Spleen (tissue), 11 donors: ENCODE results near the gene MARCHF2. TPM values are rescaled to one million over a fixed set of nuclear protein-coding genes. Genes with fewer than 3 reads are reported as not detected.

ENCODE experiments used
- DNase-seq: peaks from one replicate; pipeline ENCODE4 v3.0.0-alpha.2; 2020
- H3K27ac ChIP-seq, 8 donors: fragments of 200-600 bp; sonication (generic) in 7 of 8; 1 replicate in 4 of 8; 2 replicates in 4 of 8; pipeline versions ENCODE4 v1.5.0 to v1.8.0; 2016 to 2021; ENCODE audit warnings: inconsistent platforms in 4 of 8, mild to moderate bottlenecking in 4 of 8, moderate library complexity in 1 of 8
- H3K27me3 ChIP-seq, 7 donors: fragments of 200-600 bp; sonication (generic) in 6 of 7; replicated peaks in 1 of 7; 1 replicate in 4 of 7; 2 replicates in 3 of 7; pipeline versions ENCODE4 v1.5.0 to v1.8.0; 2016 to 2021; ENCODE audit warnings: inconsistent platforms in 3 of 7, mild to moderate bottlenecking in 1 of 7
- H3K36me3 ChIP-seq, 6 donors: fragments of 200-600 bp; sonication (generic) in 5 of 6; 1 replicate in 4 of 6; 2 replicates in 2 of 6; pipeline versions ENCODE4 v1.5.0 to v1.8.0; 2016 to 2021; ENCODE audit warnings: inconsistent platforms in 2 of 6
- H3K4me1 ChIP-seq, 6 donors: fragments of 200-600 bp; sonication (generic) in 5 of 6; 1 replicate in 3 of 6; 2 replicates in 3 of 6; pipeline versions ENCODE4 v1.5.0 to v1.8.0; 2016 to 2021; ENCODE audit warnings: inconsistent platforms in 3 of 6
- H3K4me3 ChIP-seq, 8 donors: fragments of 200-600 bp; sonication (generic) in 7 of 8; 1 replicate in 4 of 8; 2 replicates in 4 of 8; pipeline versions ENCODE4 v1.5.0 to v1.8.0; 2016 to 2021; ENCODE audit warnings: inconsistent platforms in 4 of 8, mild to moderate bottlenecking in 4 of 8, moderate library complexity in 2 of 8
- H3K9me3 ChIP-seq, 8 donors: fragments of 200-600 bp; sonication (generic) in 7 of 8; 1 replicate in 4 of 8; 2 replicates in 4 of 8; pipeline versions ENCODE4 v1.5.0 to v1.8.0; 2016 to 2021; ENCODE audit warnings: inconsistent platforms in 4 of 8
- CTCF ChIP-seq, 11 experiments: fragments of 200-600 bp in 7 of 11; fragments of 450-650 bp in 4 of 11; sonication (generic) in 4 of 11; IDR thresholded peaks in 8 of 11; conservative IDR thresholded peaks in 3 of 11; 1 replicate in 7 of 11; 2 replicates in 4 of 11; pipeline versions ENCODE4 v1.4.0 to v1.8.0; 2016 to 2021; ENCODE audit warnings: antibody characterized with exemption in 11 of 11, inconsistent platforms in 4 of 11, mild to moderate bottlenecking in 1 of 11
- POLR2A ChIP-seq, 3 donors: fragments of 450-650 bp; IDR thresholded peaks; one replicate each; pipeline ENCODE4 v1.5.1; 2017; ENCODE audit warnings: antibody characterized with exemption in 3 of 3, mild to moderate bottlenecking in 1 of 3
- POLR2AphosphoS5 ChIP-seq, 3 donors: sonication (generic); formaldehyde crosslinking; IDR thresholded peaks; one replicate each; pipeline ENCODE4 v1.5.1; 2017; ENCODE audit warnings: antibody characterized with exemption in 3 of 3
- WGBS, 5 donors: extraction: QIAGEN DNeasy Blood & Tissue Kit in 3 of 5; methylation state at CpG; one replicate each; pipeline versions ENCODE4 v1.1.5 to v1.1.7; 2013 to 2018; 5-methylcytosine and 5-hydroxymethylcytosine counted together
- intact Hi-C: fragments of 100-400 bp; cut with DNase I; formaldehyde crosslinking; loops from one replicate; pipeline ENCODE4 v1.15.0; 2023; ENCODE audit warnings: low total_unique reads
- polyA plus RNA-seq, 3 donors: library from polyadenylated mRNA; stranded (reverse); fragments of 200-250 nt; gene quantifications; one replicate each; pipeline ENCODE4 v1.2.1, GENCODE V29; 2013
- total RNA-seq, 7 donors: library from RNA; depleted of rRNA in 3 of 7; stranded (reverse); fragments of >200 nt in 3 of 7; fragmentation: NEBNext Ultra II Directional in 4 of 7; extraction: Animal tissue kit (Norgen Biotek cat#: 25700) in 4 of 7; gene quantifications; one replicate each; pipeline versions ENCODE4 v1.1.0 to v1.2.1, GENCODE V29; 2016 to 2021
- donor health status: healthy with polysubstance abuse.
- donor health status: DM: no; HTN: no; CAD: no; lungs with moderate emphysema.
- donor health status: DM: no; HTN: no; CAD: no.
- donor health status: Bipolar disorder and iron deficiency.
- donor health status: healthy.
- donor health status: DM: no; HTN: no; CAD: no.
- donor health status: DM: yes; HTN: yes; CAD: no.

MARCHF2 gene
- total and polyA plus RNA-seq, 10 donors, result 33.4 to 212 (median 67.2) TPM

- TF ChIP-seq CTCF (IDR thresholded peaks at IDR 0.05 in 8 of 11, conservative IDR thresholded peaks at IDR 0.05 in 3 of 11), result no peak
- WGBS, 5 donors, result 67 to 79% (median 76%) methylated on average over 7 of the region's 7 CpGs
- no peaks in the 10 kb centered on the region for H3K9me3 ChIP-seq
- intact Hi-C loops, result no loop called here
- H3K36me3 ChIP-seq, result peaks cover 0 to 97% (median 52%) of the 10 kb centered on the region in 6 donors
- H3K4me1 ChIP-seq, result peaks cover 29 to 85% (median 58%) of the 10 kb centered on the region in 6 donors
- H3K27ac ChIP-seq, result peak overlapping the region in 2 of 8 donors; percentile 29 to 37
- H3K27me3 ChIP-seq, result no peaks in the 10 kb centered on the region
- no peak for DNase-seq
- no peak overlapping the region for H3K4me3 ChIP-seq
These were observed 47.6 kb downstream of the MARCHF2 start for GRCh38 chr19:8460516-8461298.

- no peak overlapping the region for H3K27ac ChIP-seq
- H3K9me3 ChIP-seq, result no peaks in the 10 kb centered on the region
- WGBS, 5 donors, result 88 to 94% (median 93%) methylated on average over 3 to 4 of the region's 4 CpGs
- no peak for TF ChIP-seq CTCF (IDR thresholded peaks at IDR 0.05 in 8 of 11, conservative IDR thresholded peaks at IDR 0.05 in 3 of 11)
- no peak for TF ChIP-seq POLR2A (IDR thresholded peaks at IDR 0.05)
- TF ChIP-seq POLR2AphosphoS5 (IDR thresholded peaks at IDR 0.05), result no peak
- intact Hi-C loops, result no loop called here
- H3K36me3 ChIP-seq, result peaks cover 0 to 97% (median 53%) of the 10 kb centered on the region in 6 donors
- peaks cover 29 to 79% (median 56%) of the 10 kb centered on the region in 6 donors for H3K4me1 ChIP-seq
- no peak overlapping the region for H3K4me3 ChIP-seq
- no peaks in the 10 kb centered on the region for H3K27me3 ChIP-seq
- no peak for DNase-seq
These were observed 48.3 kb downstream of the MARCHF2 start for GRCh38 chr19:8461376-8461775.

GRCh38 chr19:8461891-8462290, 48.8 kb downstream of the MARCHF2 start:
- Histone ChIP-seq H3K27ac (no peak overlapping the region), H3K4me1 (peaks cover 29 to 73% (median 53%) of the 10 kb centered on the region in 6 donors)
- intact Hi-C loops, result no loop called here

GRCh38 chr19:8462571-8462970, 49.5 kb downstream of the MARCHF2 start:
- Histone ChIP-seq H3K4me3 (no peak overlapping the region), H3K36me3 (peaks cover 0 to 97% (median 54%) of the 10 kb centered on the region in 6 donors)

More at GRCh38 chr19:8461891-8462290, 48.8 kb downstream of the MARCHF2 start:
- no peak for DNase-seq
- TF ChIP-seq POLR2A (IDR thresholded peaks at IDR 0.05) (no peak), POLR2AphosphoS5 (IDR thresholded peaks at IDR 0.05) (peak in 2 of 3 donors; percentile 7 to 27)
- 88 to 94% (median 92%) methylated on average over 14 of the region's 14 CpGs for WGBS, 5 donors
- Histone ChIP-seq H3K4me3 (no peak overlapping the region), H3K9me3 (no peaks in the 10 kb centered on the region), H3K27me3 (no peaks in the 10 kb centered on the region), H3K36me3 (peaks cover 0 to 97% (median 53%) of the 10 kb centered on the region in 6 donors)

More at GRCh38 chr19:8462571-8462970, 49.5 kb downstream of the MARCHF2 start:
- Histone ChIP-seq H3K27ac (no peak overlapping the region), H3K27me3 (no peaks in the 10 kb centered on the region), H3K9me3 (no peaks in the 10 kb centered on the region), H3K4me1 (peaks cover 29 to 67% (median 50%) of the 10 kb centered on the region in 6 donors)
- intact Hi-C loops, result no loop called here
- no peak for DNase-seq
- 84 to 92% (median 85%) methylated on average over 5 of the region's 5 CpGs for WGBS, 5 donors
- TF ChIP-seq POLR2A (IDR thresholded peaks at IDR 0.05) (no peak), CTCF (IDR thresholded peaks at IDR 0.05 in 8 of 11, conservative IDR thresholded peaks at IDR 0.05 in 3 of 11) (no peak), POLR2AphosphoS5 (IDR thresholded peaks at IDR 0.05) (no peak)
